ENCODE measurements around the gene MAP1LC3A.

The MAP1LC3A gene

GRCh38 chr20:34541917-34542316 lies 16.6 kb upstream of the MAP1LC3A start:
- Histone ChIP-seq H3K9ac (ENCODE audit: low read length) (no peak overlapping the region), H3K4me3 (ENCODE audit: insufficient read depth, low read length, poor library complexity, severe bottlenecking) (no peak overlapping the region), H3K79me2 (ENCODE audit: insufficient read depth, low read length) (no peaks in the 10 kb centered on the region), H3K27me3 (ENCODE audit: low read length) (no peaks in the 10 kb centered on the region), H3F3A (ENCODE audit: insufficient read depth) (no peaks in the 10 kb centered on the region), H3K9me2 (replicated peaks; ENCODE audit: insufficient read depth, low read length) (no peaks in the 10 kb centered on the region), H3K4me2 (ENCODE audit: low read depth, low read length, poor library complexity, severe bottlenecking) (no peak overlapping the region), H3K27ac (ENCODE audit: low read depth, low read length) (no peak overlapping the region), H4K20me1 (ENCODE audit: low read depth, low read length) (no peaks in the 10 kb centered on the region), H3K9me3 (ENCODE audit: insufficient read depth, low read length) (no peaks in the 10 kb centered on the region), H3K36me3 (ENCODE audit: low read length) (peaks cover 2% of the 10 kb centered on the region; the same call in 1 of the 2 replicates), H2AFZ (ENCODE audit: low read depth, low read length, severe bottlenecking) (no peak overlapping the region)
- no peak for TF ChIP-seq EZH2phosphoT487 (conservative IDR thresholded peaks at IDR 0.05; ENCODE audit: low read length)
- TF ChIP-seq CTCF (IDR thresholded peaks at IDR 0.05; ENCODE audit: insufficient read depth, low read length, poor library complexity, severe bottlenecking) = no peak

- H3K36me3 ChIP-seq (ENCODE audit: low read length) = peaks cover 2% of the 10 kb centered on the region; the same call in 1 of the 2 replicates
- no peaks in the 10 kb centered on the region for H3F3A ChIP-seq (ENCODE audit: insufficient read depth)
- no peak overlapping the region for H2AFZ ChIP-seq (ENCODE audit: low read depth, low read length, severe bottlenecking)
These were observed 16.1 kb upstream of the MAP1LC3A start for GRCh38 chr20:34542439-34542838.

GRCh38 chr20:34543463-34544056 lies 15.0 kb upstream of the MAP1LC3A start:
- H4K20me1 ChIP-seq (ENCODE audit: low read depth, low read length) = no peaks in the 10 kb centered on the region
- no peak for TF ChIP-seq CTCF (IDR thresholded peaks at IDR 0.05; ENCODE audit: insufficient read depth, low read length, poor library complexity, severe bottlenecking)
- TF ChIP-seq EZH2phosphoT487 (conservative IDR thresholded peaks at IDR 0.05; ENCODE audit: low read length) = no peak
- peaks cover 2% of the 10 kb centered on the region; the same call in 1 of the 2 replicates for H3K36me3 ChIP-seq (ENCODE audit: low read length)
- H3K9ac ChIP-seq (ENCODE audit: low read length) = no peak overlapping the region
- no peaks in the 10 kb centered on the region for H3F3A ChIP-seq (ENCODE audit: insufficient read depth)
- H3K9me2 ChIP-seq (replicated peaks; ENCODE audit: insufficient read depth, low read length) = no peaks in the 10 kb centered on the region
- no peak overlapping the region for H3K27ac ChIP-seq (ENCODE audit: low read depth, low read length)
- no peak overlapping the region for H2AFZ ChIP-seq (ENCODE audit: low read depth, low read length, severe bottlenecking)
- H3K9me3 ChIP-seq (ENCODE audit: insufficient read depth, low read length) = no peaks in the 10 kb centered on the region
- H3K4me3 ChIP-seq (ENCODE audit: insufficient read depth, low read length, poor library complexity, severe bottlenecking) = no peak overlapping the region
- H3K27me3 ChIP-seq (ENCODE audit: low read length) = no peaks in the 10 kb centered on the region
- H3K4me2 ChIP-seq (ENCODE audit: low read depth, low read length, poor library complexity, severe bottlenecking) = no peak overlapping the region
- no peaks in the 10 kb centered on the region for H3K79me2 ChIP-seq (ENCODE audit: insufficient read depth, low read length)

More at GRCh38 chr20:34542439-34542838, 16.1 kb upstream of the MAP1LC3A start:
- H3K27me3 ChIP-seq (ENCODE audit: low read length) = no peaks in the 10 kb centered on the region
- H3K79me2 ChIP-seq (ENCODE audit: insufficient read depth, low read length) = no peaks in the 10 kb centered on the region
- H3K4me2 ChIP-seq (ENCODE audit: low read depth, low read length, poor library complexity, severe bottlenecking) = no peak overlapping the region
- H4K20me1 ChIP-seq (ENCODE audit: low read depth, low read length) = no peaks in the 10 kb centered on the region
- H3K9ac ChIP-seq (ENCODE audit: low read length) = no peak overlapping the region
- H3K9me2 ChIP-seq (replicated peaks; ENCODE audit: insufficient read depth, low read length) = no peaks in the 10 kb centered on the region
- H3K4me3 ChIP-seq (ENCODE audit: insufficient read depth, low read length, poor library complexity, severe bottlenecking) = no peak overlapping the region
- no peak overlapping the region for H3K27ac ChIP-seq (ENCODE audit: low read depth, low read length)
- H3K9me3 ChIP-seq (ENCODE audit: insufficient read depth, low read length) = no peaks in the 10 kb centered on the region
- TF ChIP-seq EZH2phosphoT487 (conservative IDR thresholded peaks at IDR 0.05; ENCODE audit: low read length) (no peak), CTCF (IDR thresholded peaks at IDR 0.05; ENCODE audit: insufficient read depth, low read length, poor library complexity, severe bottlenecking) (no peak)

Measured in SU-DHL-6 (cell line).